RPMI8226 (cell line): ENCODE measurements around the gene QRSL1.
"Not testable (repeated sequence)": the region's sequence is repeated elsewhere in the genome, so short reads cannot be mapped to it uniquely, and the experiment has no call there.

Experiments used
- DNase-seq: peaks from one replicate; pipeline ENCODE4 v3.0.0-alpha.2; 2015

QRSL1 gene

GRCh38 chr6:106623039-106623438, 6.3 kb upstream of the QRSL1 start:
- DNase-seq, result no peak

- DNase-seq, result no peak
Observed at GRCh38 chr6:106626485-106626884, 2.9 kb upstream of the QRSL1 start.

GRCh38 chr6:106627760-106628159, 1.6 kb upstream of the QRSL1 start:
- not testable (repeated sequence) for DNase-seq

- DNase-seq, result no peak
Observed at GRCh38 chr6:106628658-106629102, 698 bp upstream of the QRSL1 start.

- no peak for DNase-seq
Observed at GRCh38 chr6:106629859-106630163, 433 bp downstream of the QRSL1 start.

- DNase-seq, result peak; percentile 2
Observed at GRCh38 chr6:106630366-106630765, 988 bp downstream of the QRSL1 start.

- no peak for DNase-seq
Observed at GRCh38 chr6:106631346-106631745, 2.0 kb downstream of the QRSL1 start.

GRCh38 chr6:106634565-106634964, 5.2 kb downstream of the QRSL1 start:
- no peak for DNase-seq

GRCh38 chr6:106637051-106637716, 7.8 kb downstream of the QRSL1 start:
- no peak for DNase-seq

GRCh38 chr6:106637717-106638341, 8.5 kb downstream of the QRSL1 start:
- no peak for DNase-seq

GRCh38 chr6:106639812-106640211, 10.4 kb downstream of the QRSL1 start:
- DNase-seq, result no peak

GRCh38 chr6:106642476-106642875, 13.1 kb downstream of the QRSL1 start:
- no peak for DNase-seq

- no peak for DNase-seq
Observed at GRCh38 chr6:106643061-106643460, 13.7 kb downstream of the QRSL1 start.

- DNase-seq, result no peak
Observed at GRCh38 chr6:106648651-106649308, 19.4 kb downstream of the QRSL1 start.

GRCh38 chr6:106658469-106658868, 29.1 kb downstream of the QRSL1 start:
- no peak for DNase-seq

GRCh38 chr6:106659859-106660258, 30.5 kb downstream of the QRSL1 start:
- DNase-seq, result no peak

GRCh38 chr6:106662458-106662857, 33.1 kb downstream of the QRSL1 start:
- DNase-seq, result no peak

GRCh38 chr6:106666282-106667021, 37.1 kb downstream of the QRSL1 start:
- DNase-seq, result no peak

GRCh38 chr6:106667022-106667402, 37.6 kb downstream of the QRSL1 start:
- DNase-seq, result no peak

GRCh38 chr6:106670236-106670635, 40.9 kb downstream of the QRSL1 start:
- no peak for DNase-seq

- no peak for DNase-seq
Observed at GRCh38 chr6:106671651-106672050, 42.3 kb downstream of the QRSL1 start.

- DNase-seq, result no peak
Observed at GRCh38 chr6:106674541-106675229, 45.3 kb downstream of the QRSL1 start.

GRCh38 chr6:106677282-106677681, 47.9 kb downstream of the QRSL1 start:
- DNase-seq, result no peak
